ENCODE measurements around the gene CTSS.
"Not testable (repeated sequence)": the region's sequence is repeated elsewhere in the genome, so short reads cannot be mapped to it uniquely, and the experiment has no call there.

CTSS gene

GRCh38 chr1:150787455-150787854 is 21.9 kb upstream of the CTSS start:
- Histone ChIP-seq H3K4me2 (ENCODE audit: low read length) (no peak overlapping the region), H2AK5ac (ENCODE audit: low read length) (no peak overlapping the region), H2BK120ac (ENCODE audit: low read depth, low read length) (no peak overlapping the region), H2BK5ac (ENCODE audit: low read length) (no peak overlapping the region), H3K23ac (ENCODE audit: low read length) (no peak overlapping the region), H3K56ac (ENCODE audit: low read length) (no peak overlapping the region), H3K4me1 (ENCODE audit: control insufficient read depth, low read depth, low read length) (no peaks in the 10 kb centered on the region), H3K79me1 (ENCODE audit: low read length) (no peaks in the 10 kb centered on the region), H3K36me3 (ENCODE audit: control insufficient read depth, insufficient read depth, low read length) (no peaks in the 10 kb centered on the region), H3K4ac (ENCODE audit: low read depth, low read length) (no peak overlapping the region), H3K18ac (ENCODE audit: low read length) (no peak overlapping the region), H3K4me3 (ENCODE audit: low read length) (no peak overlapping the region), H3K27ac (ENCODE audit: low read depth, low read length) (no peak overlapping the region), H3K79me2 (ENCODE audit: control insufficient read depth, insufficient read depth, low read length) (no peaks in the 10 kb centered on the region), H4K8ac (ENCODE audit: low read depth, low read length) (no peak overlapping the region), H3K9ac (ENCODE audit: low read length) (no peak overlapping the region), H4K5ac (ENCODE audit: low read length) (no peak overlapping the region), H3K27me3 (ENCODE audit: insufficient read depth, low read length, poor library complexity) (no peaks in the 10 kb centered on the region), H2BK15ac (replicated peaks; ENCODE audit: low read depth) (no peak overlapping the region)
- no peak for DNase-seq

- H2AK5ac ChIP-seq (ENCODE audit: low read length): no peak overlapping the region
- H3K56ac ChIP-seq (ENCODE audit: low read length): no peak overlapping the region
- DNase-seq: no peak
- H3K27ac ChIP-seq (ENCODE audit: low read depth, low read length): no peak overlapping the region
- H3K4ac ChIP-seq (ENCODE audit: low read depth, low read length): no peak overlapping the region
- no CpG with 5 or more reads among the region's 3 CpGs for WGBS (ENCODE audit: extremely low coverage, insufficient coverage, low lambda C conversion rate)
- no peak overlapping the region for H3K23ac ChIP-seq (ENCODE audit: low read length)
- no peak overlapping the region for H3K18ac ChIP-seq (ENCODE audit: low read length)
- no peaks in the 10 kb centered on the region for H3K27me3 ChIP-seq (ENCODE audit: insufficient read depth, low read length, poor library complexity)
- H3K36me3 ChIP-seq (ENCODE audit: control insufficient read depth, insufficient read depth, low read length): no peaks in the 10 kb centered on the region
- H3K4me1 ChIP-seq (ENCODE audit: control insufficient read depth, low read depth, low read length): no peaks in the 10 kb centered on the region
- H3K4me2 ChIP-seq (ENCODE audit: low read length): no peak overlapping the region
- H4K5ac ChIP-seq (ENCODE audit: low read length): no peak overlapping the region
- H3K4me3 ChIP-seq (ENCODE audit: low read length): no peak overlapping the region
- no peak overlapping the region for H2BK120ac ChIP-seq (ENCODE audit: low read depth, low read length)
- no peaks in the 10 kb centered on the region for H3K79me1 ChIP-seq (ENCODE audit: low read length)
- H3K9ac ChIP-seq (ENCODE audit: low read length): no peak overlapping the region
- no peak overlapping the region for H4K8ac ChIP-seq (ENCODE audit: low read depth, low read length)
- no peak overlapping the region for H2BK5ac ChIP-seq (ENCODE audit: low read length)
- H3K79me2 ChIP-seq (ENCODE audit: control insufficient read depth, insufficient read depth, low read length): no peaks in the 10 kb centered on the region
- no peak overlapping the region for H2BK15ac ChIP-seq (replicated peaks; ENCODE audit: low read depth)
These were observed 14.9 kb upstream of the CTSS start for GRCh38 chr1:150780510-150780909.

GRCh38 chr1:150778409-150778808 is 12.8 kb upstream of the CTSS start:
- Histone ChIP-seq H3K79me1 (ENCODE audit: low read length) (no peaks in the 10 kb centered on the region), H3K36me3 (ENCODE audit: control insufficient read depth, insufficient read depth, low read length) (no peaks in the 10 kb centered on the region), H2AK5ac (ENCODE audit: low read length) (no peak overlapping the region), H3K9ac (ENCODE audit: low read length) (no peak overlapping the region), H4K8ac (ENCODE audit: low read depth, low read length) (no peak overlapping the region), H2BK15ac (replicated peaks; ENCODE audit: low read depth) (no peak overlapping the region), H3K56ac (ENCODE audit: low read length) (no peak overlapping the region), H3K27me3 (ENCODE audit: insufficient read depth, low read length, poor library complexity) (no peaks in the 10 kb centered on the region), H4K5ac (ENCODE audit: low read length) (no peak overlapping the region), H3K18ac (ENCODE audit: low read length) (no peak overlapping the region), H3K23ac (ENCODE audit: low read length) (no peak overlapping the region), H3K4me3 (ENCODE audit: low read length) (no peak overlapping the region), H3K27ac (ENCODE audit: low read depth, low read length) (no peak overlapping the region), H2BK120ac (ENCODE audit: low read depth, low read length) (no peak overlapping the region), H2BK5ac (ENCODE audit: low read length) (no peak overlapping the region), H3K4ac (ENCODE audit: low read depth, low read length) (no peak overlapping the region), H3K4me2 (ENCODE audit: low read length) (no peak overlapping the region), H3K4me1 (ENCODE audit: control insufficient read depth, low read depth, low read length) (no peaks in the 10 kb centered on the region), H3K79me2 (ENCODE audit: control insufficient read depth, insufficient read depth, low read length) (no peaks in the 10 kb centered on the region)
- no peak for DNase-seq
- WGBS (ENCODE audit: extremely low coverage, insufficient coverage, low lambda C conversion rate): no CpG with 5 or more reads among the region's 1 CpG

GRCh38 chr1:150777544-150777943 is 12.0 kb upstream of the CTSS start:
- no peak overlapping the region for H3K4ac ChIP-seq (ENCODE audit: low read depth, low read length)
- H3K18ac ChIP-seq (ENCODE audit: low read length): no peak overlapping the region
- no peak overlapping the region for H2AK5ac ChIP-seq (ENCODE audit: low read length)
- H3K56ac ChIP-seq (ENCODE audit: low read length): no peak overlapping the region
- H3K23ac ChIP-seq (ENCODE audit: low read length): no peak overlapping the region
- no peak overlapping the region for H3K9ac ChIP-seq (ENCODE audit: low read length)
- no peak overlapping the region for H3K27ac ChIP-seq (ENCODE audit: low read depth, low read length)
- no peaks in the 10 kb centered on the region for H3K79me2 ChIP-seq (ENCODE audit: control insufficient read depth, insufficient read depth, low read length)
- H4K5ac ChIP-seq (ENCODE audit: low read length): no peak overlapping the region
- H2BK5ac ChIP-seq (ENCODE audit: low read length): no peak overlapping the region
- H3K4me3 ChIP-seq (ENCODE audit: low read length): no peak overlapping the region
- H2BK15ac ChIP-seq (replicated peaks; ENCODE audit: low read depth): no peak overlapping the region
- no peak for DNase-seq
- H2BK120ac ChIP-seq (ENCODE audit: low read depth, low read length): no peak overlapping the region
- H3K79me1 ChIP-seq (ENCODE audit: low read length): no peaks in the 10 kb centered on the region
- H4K8ac ChIP-seq (ENCODE audit: low read depth, low read length): no peak overlapping the region
- H3K27me3 ChIP-seq (ENCODE audit: insufficient read depth, low read length, poor library complexity): no peaks in the 10 kb centered on the region
- H3K4me2 ChIP-seq (ENCODE audit: low read length): no peak overlapping the region
- H3K4me1 ChIP-seq (ENCODE audit: control insufficient read depth, low read depth, low read length): no peaks in the 10 kb centered on the region
- WGBS (ENCODE audit: extremely low coverage, insufficient coverage, low lambda C conversion rate): no CpG with 5 or more reads among the region's 2 CpGs
- no peaks in the 10 kb centered on the region for H3K36me3 ChIP-seq (ENCODE audit: control insufficient read depth, insufficient read depth, low read length)

GRCh38 chr1:150775931-150776505 is 10.4 kb upstream of the CTSS start:
- H3K79me1 ChIP-seq (ENCODE audit: low read length); H4K8ac ChIP-seq (ENCODE audit: low read depth, low read length); H3K4ac ChIP-seq (ENCODE audit: low read depth, low read length); H3K4me3 ChIP-seq (ENCODE audit: low read length); DNase-seq; H3K4me2 ChIP-seq (ENCODE audit: low read length); H3K9ac ChIP-seq (ENCODE audit: low read length); H3K79me2 ChIP-seq (ENCODE audit: control insufficient read depth, insufficient read depth, low read length); H3K18ac ChIP-seq (ENCODE audit: low read length); H3K36me3 ChIP-seq (ENCODE audit: control insufficient read depth, insufficient read depth, low read length); H3K4me1 ChIP-seq (ENCODE audit: control insufficient read depth, low read depth, low read length); H3K56ac ChIP-seq (ENCODE audit: low read length); H3K27me3 ChIP-seq (ENCODE audit: insufficient read depth, low read length, poor library complexity); H2BK15ac ChIP-seq (replicated peaks; ENCODE audit: low read depth); H3K27ac ChIP-seq (ENCODE audit: low read depth, low read length); H2BK5ac ChIP-seq (ENCODE audit: low read length); H2AK5ac ChIP-seq (ENCODE audit: low read length); H3K23ac ChIP-seq (ENCODE audit: low read length); H4K5ac ChIP-seq (ENCODE audit: low read length): not testable (repeated sequence)
- peak overlapping the region; percentile 28 for H2BK120ac ChIP-seq (ENCODE audit: low read depth, low read length)
- no CpG with 5 or more reads among the region's 13 CpGs for WGBS (ENCODE audit: extremely low coverage, insufficient coverage, low lambda C conversion rate)

GRCh38 chr1:150775276-150775675 is 9.7 kb upstream of the CTSS start:
- H4K5ac ChIP-seq (ENCODE audit: low read length): no peak overlapping the region
- no peak overlapping the region for H3K18ac ChIP-seq (ENCODE audit: low read length)
- H3K4me3 ChIP-seq (ENCODE audit: low read length): no peak overlapping the region
- H4K8ac ChIP-seq (ENCODE audit: low read depth, low read length): no peak overlapping the region
- H3K27me3 ChIP-seq (ENCODE audit: insufficient read depth, low read length, poor library complexity): no peaks in the 10 kb centered on the region
- no peak overlapping the region for H2BK15ac ChIP-seq (replicated peaks; ENCODE audit: low read depth)
- H3K4me1 ChIP-seq (ENCODE audit: control insufficient read depth, low read depth, low read length): no peaks in the 10 kb centered on the region
- H3K23ac ChIP-seq (ENCODE audit: low read length): no peak overlapping the region
- H3K27ac ChIP-seq (ENCODE audit: low read depth, low read length): no peak overlapping the region
- H3K36me3 ChIP-seq (ENCODE audit: control insufficient read depth, insufficient read depth, low read length): no peaks in the 10 kb centered on the region
- no peak overlapping the region for H3K9ac ChIP-seq (ENCODE audit: low read length)
- no peak overlapping the region for H2BK5ac ChIP-seq (ENCODE audit: low read length)
- H3K79me1 ChIP-seq (ENCODE audit: low read length): no peaks in the 10 kb centered on the region
- H3K4me2 ChIP-seq (ENCODE audit: low read length): no peak overlapping the region
- WGBS (ENCODE audit: extremely low coverage, insufficient coverage, low lambda C conversion rate): no CpG with 5 or more reads among the region's 3 CpGs
- H2AK5ac ChIP-seq (ENCODE audit: low read length): no peak overlapping the region
- H2BK120ac ChIP-seq (ENCODE audit: low read depth, low read length): no peak overlapping the region
- H3K79me2 ChIP-seq (ENCODE audit: control insufficient read depth, insufficient read depth, low read length): no peaks in the 10 kb centered on the region
- no peak overlapping the region for H3K4ac ChIP-seq (ENCODE audit: low read depth, low read length)
- no peak overlapping the region for H3K56ac ChIP-seq (ENCODE audit: low read length)
- no peak for DNase-seq

All from mesendoderm (in vitro differentiated cells).